GM12892 (cell line): ENCODE results near the gene UBE2H.

Source experiments
- DNase-seq: peaks from one replicate; pipeline ENCODE4 v3.0.0; 2011; ENCODE audit not compliant: insufficient read length
- FAIRE-seq: peaks from 2 replicates; lab custom pipeline; 2011; peaks lifted over from hg19 to GRCh38; lab: Jason Lieb, UNC
- POLR2A ChIP-seq: IDR thresholded peaks from 2 replicates; pipeline ENCODE4 v1.6.1; 2011; ENCODE audit warnings: low read depth, low read length, control low read depth
- POLR2AphosphoS5 ChIP-seq: IDR thresholded peaks from 2 replicates; pipeline ENCODE4 v1.6.1; 2011; ENCODE audit warnings: low read depth, low read length, control low read depth
- TAF1 ChIP-seq: IDR thresholded peaks from 2 replicates; pipeline ENCODE4 v1.6.1; 2011; ENCODE audit warnings: low read depth, mild to moderate bottlenecking, control low read depth, low read length, borderline replicate concordance

UBE2H gene

DNA sequence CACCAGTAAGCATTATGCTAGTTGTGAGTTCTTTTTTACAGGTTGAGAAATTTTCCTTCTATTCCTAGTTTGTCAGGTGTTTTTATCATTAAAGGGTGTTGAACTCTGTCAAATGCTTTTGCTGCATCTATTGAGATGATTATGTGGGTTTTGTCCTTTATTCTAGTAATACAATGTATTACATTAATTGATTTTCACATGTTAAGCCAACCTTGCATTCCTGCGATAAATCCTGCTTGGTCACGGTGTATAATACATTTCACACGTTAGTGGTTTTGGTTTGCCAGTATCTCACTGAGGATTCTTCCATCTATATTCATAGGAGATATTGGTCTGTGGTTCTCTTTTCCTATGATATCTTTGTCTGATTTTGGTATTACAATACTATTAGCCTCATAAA, 136.0 kb downstream of the UBE2H start:
- no peak for TF ChIP-seq POLR2AphosphoS5
- TF ChIP-seq POLR2A, result no peak
- TF ChIP-seq TAF1, result no peak
- DNase-seq, result no peak
- FAIRE-seq, result no peak

DNA sequence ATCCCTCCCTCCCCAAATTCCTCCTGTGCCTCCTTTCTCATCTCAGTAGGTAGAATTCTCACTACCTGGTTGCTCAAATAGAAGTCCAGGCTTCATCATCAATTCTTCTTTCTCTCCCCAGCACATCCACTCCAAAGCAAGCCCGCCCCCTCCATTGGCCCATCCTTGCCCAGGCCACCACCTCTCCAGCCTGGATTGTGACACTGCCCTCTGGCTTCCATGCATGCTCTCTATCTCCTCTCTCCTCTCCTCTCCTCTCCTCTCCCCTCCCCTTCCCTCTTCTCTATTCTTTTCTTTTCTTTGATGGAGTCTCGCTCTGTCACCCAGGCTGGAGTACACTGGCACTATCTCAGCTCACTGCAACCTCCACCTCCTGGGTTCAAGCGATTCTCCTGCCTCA, 144.9 kb downstream of the UBE2H start:
- FAIRE-seq (no peak), DNase-seq (no peak)
- TF ChIP-seq POLR2A (no peak), TAF1 (no peak), POLR2AphosphoS5 (no peak)

DNA sequence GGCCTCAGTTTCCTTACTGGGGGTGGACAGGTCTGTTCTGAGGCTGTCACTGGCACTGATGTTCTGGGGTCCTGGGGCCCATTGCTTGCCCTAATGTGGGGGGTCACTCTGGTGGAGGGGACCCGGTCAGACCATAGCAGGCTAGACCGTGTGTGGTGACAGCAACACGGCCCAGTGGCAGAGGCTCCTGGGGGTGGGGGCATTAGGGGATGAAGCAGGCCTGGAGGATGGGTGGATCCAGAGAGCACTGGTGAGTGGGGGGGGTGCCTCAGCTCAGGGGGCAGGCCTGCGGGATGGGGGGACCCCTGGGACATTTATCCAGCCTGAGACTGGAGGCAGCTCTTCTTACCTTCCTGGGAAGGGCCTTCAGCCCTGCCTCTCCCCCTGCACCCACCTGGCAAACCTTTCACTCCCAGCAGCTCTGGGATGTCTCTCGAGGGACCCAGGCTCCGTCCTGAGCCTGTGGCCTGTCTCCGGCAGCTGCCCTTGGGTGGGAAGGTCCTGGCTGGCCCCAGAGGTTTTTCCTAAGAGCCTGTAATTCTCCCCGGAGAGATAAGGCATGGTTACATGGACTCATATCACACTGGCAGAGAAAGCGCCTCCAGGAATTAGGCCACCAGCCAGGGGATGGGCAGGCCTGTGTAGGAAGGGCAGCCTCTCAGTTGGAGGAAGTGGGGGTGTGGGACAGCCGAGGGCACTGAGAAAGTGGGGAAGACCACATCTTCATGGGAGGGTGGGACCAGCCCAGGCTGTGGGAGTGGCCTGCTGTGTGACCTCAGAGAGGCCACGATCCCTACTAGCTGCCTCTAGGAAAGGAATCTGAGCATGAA, 147.7 kb downstream of the UBE2H start:
- DNase-seq (no peak), FAIRE-seq (no peak)
- TF ChIP-seq POLR2AphosphoS5, result no peak
- no peak for TF ChIP-seq TAF1
- TF ChIP-seq POLR2A, result no peak

DNA sequence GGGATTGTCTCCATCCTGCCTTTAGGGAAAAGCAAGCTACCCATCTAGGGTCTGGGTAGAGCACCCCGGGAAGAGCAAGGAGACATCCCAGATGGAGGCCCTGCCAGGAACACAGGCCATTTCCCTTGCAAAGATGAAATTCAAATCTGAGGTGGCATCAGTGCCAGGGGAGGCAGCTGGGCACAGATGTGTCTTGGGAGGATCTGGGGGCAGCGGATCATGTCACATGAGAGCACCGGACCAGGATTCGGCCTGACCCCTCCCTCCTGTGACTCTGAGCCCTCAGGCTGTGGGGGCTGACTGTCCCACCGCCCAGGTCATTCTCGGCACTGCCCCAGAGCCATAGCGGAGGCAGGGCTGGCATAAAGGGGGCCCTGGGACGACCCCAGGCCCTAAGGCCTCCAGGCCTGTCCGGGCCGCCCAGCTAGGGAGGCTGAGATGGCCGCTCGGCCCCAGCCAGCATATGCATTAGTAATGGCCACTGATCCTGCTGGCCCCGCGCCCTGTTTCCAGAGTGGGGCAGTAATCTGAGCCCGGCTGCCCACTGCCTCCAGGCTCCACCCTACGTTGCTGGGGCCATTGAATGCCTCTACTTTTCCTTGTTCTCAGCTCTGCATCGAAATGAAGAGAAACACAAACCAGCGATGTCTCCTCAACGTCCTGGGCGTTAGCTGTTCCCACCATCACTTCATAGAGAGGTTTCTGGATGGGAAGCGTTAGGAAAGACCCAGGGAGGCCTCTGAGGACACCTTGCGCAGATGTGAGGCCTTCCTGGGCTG, 148.5 kb downstream of the UBE2H start:
- TF ChIP-seq POLR2AphosphoS5 (no peak), TAF1 (no peak), POLR2A (no peak)
- DNase-seq (no peak), FAIRE-seq (no peak)

DNA sequence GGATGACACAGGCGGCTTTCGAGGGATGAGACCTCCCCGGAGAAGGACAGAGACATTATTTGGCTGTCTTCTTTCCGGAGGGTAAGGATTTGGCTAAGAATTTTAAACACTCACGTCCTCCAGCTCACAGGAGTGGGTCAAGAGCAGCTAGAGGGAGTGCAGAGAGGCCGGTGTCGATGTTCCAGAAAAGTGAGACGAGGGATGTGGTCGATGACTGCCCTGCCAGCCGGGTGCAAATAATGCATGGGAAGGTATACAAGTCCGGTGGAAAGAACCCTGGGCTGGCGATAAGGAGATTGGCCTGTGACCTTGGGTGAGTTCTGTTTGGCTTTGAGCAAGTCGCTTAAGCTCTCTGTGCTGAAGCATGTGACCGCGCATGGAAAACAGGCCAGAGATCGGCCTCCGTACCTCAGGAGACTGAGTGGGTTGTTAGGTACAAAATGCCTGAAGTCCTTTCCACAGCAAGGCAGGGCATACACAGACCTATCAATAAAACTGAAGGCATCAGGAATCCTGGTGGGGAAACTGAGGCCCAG, 149.1 kb downstream of the UBE2H start:
- FAIRE-seq (no peak), DNase-seq (no peak)
- TF ChIP-seq TAF1 (no peak), POLR2A (no peak), POLR2AphosphoS5 (no peak)

DNA sequence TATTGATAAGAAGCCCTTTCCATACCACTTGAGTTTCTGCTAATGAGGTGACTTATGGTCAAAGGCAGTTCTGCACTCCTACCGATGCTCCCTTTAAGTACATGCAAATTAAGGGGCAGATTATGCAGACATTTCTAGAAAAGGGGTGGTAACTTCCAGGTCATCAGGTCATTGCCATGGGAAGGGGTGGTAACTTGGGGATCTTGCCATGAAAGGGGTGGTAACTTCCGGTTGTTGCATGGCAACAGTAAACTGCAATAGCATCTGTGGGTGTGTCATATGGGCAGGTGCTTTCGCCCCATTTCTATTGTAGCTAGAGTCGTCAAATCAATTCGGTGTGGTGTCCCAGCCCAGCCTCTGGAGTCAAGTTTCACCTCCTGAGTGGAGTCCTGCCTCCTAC, 150.9 kb downstream of the UBE2H start:
- no peak for DNase-seq
- FAIRE-seq, result no peak
- TF ChIP-seq TAF1 (no peak), POLR2A (no peak), POLR2AphosphoS5 (no peak)

DNA sequence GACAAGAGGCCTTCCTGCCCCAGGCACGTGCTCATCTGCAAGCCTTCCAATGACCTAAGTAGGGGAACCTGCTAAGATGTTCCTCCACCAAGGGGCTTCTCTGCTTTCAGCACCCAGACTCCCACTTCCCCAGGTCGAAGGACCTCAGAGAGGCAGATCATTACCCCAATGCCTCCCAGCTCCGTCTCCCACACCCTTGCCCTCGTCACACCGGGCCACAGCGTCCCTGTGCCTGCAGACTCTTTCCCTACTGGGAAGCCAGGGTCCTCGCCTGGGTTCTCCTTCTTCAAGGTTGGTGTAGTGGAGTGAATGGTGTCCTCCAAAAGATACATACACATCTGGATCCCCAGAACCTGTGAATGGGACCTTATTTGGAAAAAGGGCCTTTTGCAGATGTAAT, 151.9 kb downstream of the UBE2H start:
- no peak for TF ChIP-seq TAF1
- no peak for TF ChIP-seq POLR2AphosphoS5
- TF ChIP-seq POLR2A, result no peak
- no peak for FAIRE-seq

DNA sequence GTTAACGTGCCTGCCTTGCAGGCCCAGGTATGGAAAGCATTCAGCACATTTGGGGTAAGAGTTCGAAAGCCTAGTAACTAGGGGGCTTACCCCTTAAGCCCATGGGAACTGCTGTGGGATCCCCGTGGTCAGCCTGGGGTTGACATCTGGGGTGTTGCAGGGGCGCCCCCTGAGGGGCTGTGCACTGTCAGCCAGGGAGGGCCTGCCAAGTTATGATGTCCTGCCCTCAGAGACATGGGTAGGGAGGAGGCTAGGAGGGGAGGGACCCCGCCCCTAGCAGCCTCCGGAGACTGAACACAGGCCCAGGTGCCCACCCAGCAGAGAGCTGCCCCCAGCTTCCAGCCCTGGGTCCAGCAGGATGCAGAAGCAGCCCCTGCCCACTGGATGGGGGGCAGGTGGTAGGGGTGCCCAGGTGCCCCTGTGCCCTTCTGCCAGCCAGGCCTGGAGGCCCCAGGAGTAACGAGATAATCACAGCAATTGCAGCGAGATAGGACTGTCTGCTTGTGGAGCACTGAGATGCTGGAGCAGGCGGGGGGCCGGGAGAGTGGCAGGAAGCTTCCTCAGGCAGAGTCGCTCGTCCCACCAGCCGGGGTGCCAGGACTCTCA, 153.3 kb downstream of the UBE2H start:
- DNase-seq (no peak), FAIRE-seq (no peak)
- no peak for TF ChIP-seq POLR2A
- TF ChIP-seq TAF1, result no peak
- TF ChIP-seq POLR2AphosphoS5, result no peak

More for the DNA sequence above, 151.9 kb downstream of the UBE2H start:
- no peak for DNase-seq

DNA sequence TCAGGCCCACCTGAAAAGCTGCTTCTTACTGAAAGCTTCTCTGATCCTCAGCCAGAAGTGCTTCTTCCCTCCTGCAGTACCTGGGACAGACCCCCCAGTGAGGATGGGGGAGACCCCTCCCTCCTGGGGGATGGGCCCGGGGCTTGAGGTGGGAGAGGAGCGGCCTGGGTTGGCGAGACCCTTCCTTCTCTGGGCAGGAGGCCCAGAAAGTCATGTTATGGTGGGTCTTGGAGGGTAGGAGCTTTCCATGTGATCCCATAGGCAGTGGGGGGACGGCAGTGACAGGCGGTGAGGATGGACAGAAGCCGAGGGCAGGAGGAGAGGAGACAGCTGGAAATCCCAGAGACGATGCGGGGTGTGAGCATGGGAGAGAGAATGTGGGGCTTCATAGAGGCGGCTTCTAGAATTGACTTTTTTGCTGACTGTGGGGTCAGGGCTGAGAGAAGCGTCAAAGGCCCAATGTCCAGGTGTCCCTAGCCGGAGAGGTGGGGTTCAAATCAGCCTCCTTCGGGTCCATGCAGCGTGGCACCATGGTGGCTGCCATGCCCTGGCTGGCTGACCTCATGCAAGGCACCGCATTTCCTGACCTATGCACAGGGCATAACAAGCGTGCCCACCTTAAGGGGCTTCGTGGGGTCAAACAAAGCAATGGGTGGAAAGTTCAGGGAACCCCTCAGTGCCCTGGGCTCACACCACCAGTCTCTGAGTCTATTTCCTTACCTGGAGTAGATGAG, 154.0 kb downstream of the UBE2H start:
- no peak for DNase-seq
- FAIRE-seq, result no peak
- TF ChIP-seq TAF1, result no peak

DNA sequence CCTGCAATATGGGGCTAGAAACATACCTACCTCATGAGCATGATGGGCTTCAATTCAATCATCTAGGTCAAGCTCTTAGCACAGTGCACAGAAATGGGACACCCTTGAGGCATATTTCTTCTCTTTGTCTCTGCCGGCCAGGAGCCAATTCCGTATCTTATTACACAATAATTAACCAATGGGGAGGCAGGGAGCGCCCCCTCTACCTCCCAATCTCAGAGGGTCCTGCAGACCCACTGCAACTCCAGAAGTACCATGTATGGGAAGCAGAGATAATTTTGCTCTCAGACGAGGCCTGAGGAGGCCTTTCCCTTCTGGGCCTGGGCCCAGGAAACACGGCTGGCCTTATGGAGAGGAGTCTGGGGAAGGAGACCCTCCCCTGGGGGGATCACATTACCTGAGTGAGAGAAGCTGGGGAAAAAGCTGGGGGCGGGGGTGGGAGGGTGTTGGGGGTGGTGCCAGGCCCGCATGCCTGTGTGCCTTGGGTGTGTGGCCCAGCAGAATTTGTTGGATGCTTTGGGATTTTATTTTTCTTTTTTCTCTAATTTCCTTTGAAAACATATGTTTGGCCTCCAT, 155.5 kb downstream of the UBE2H start:
- TF ChIP-seq POLR2A, result no peak
- no peak for TF ChIP-seq POLR2AphosphoS5
- TF ChIP-seq TAF1, result no peak
- FAIRE-seq (no peak), DNase-seq (no peak)
